GM19043 (cell line): ENCODE results near the gene UBASH3A.
A peak's percentile ranks its signal among the peaks of the same experiment; 100 is the strongest.
"Not testable (repeated sequence)": the region's sequence is repeated elsewhere in the genome, so short reads cannot be mapped to it uniquely, and the experiment has no call there.

Experiments used
- ATAC-seq: cut with Tn5 transposase; IDR thresholded peaks from one replicate; pipeline ENCODE4 v1.9.1; 2021; ENCODE audit warnings: low read depth; ENCODE audit not compliant: unreplicated experiment

The UBASH3A gene

GRCh38 chr21:42463861-42464515, 60.3 kb downstream of the UBASH3A start:
- no peak for ATAC-seq

GRCh38 chr21:42465008-42465802, 61.5 kb downstream of the UBASH3A start:
- ATAC-seq, result no peak

GRCh38 chr21:42465803-42466127, 62.1 kb downstream of the UBASH3A start:
- ATAC-seq, result no peak

- ATAC-seq, result no peak
Measured at GRCh38 chr21:42466700-42467099, 63.0 kb downstream of the UBASH3A start.

- ATAC-seq, result no peak
Measured at GRCh38 chr21:42467140-42467983, 63.7 kb downstream of the UBASH3A start.

GRCh38 chr21:42468491-42469131, 64.9 kb downstream of the UBASH3A start:
- no peak for ATAC-seq

GRCh38 chr21:42469272-42469671, 65.6 kb downstream of the UBASH3A start:
- peak; percentile 35 for ATAC-seq

- not testable (repeated sequence) for ATAC-seq
Measured at GRCh38 chr21:42469726-42470125, 66.0 kb downstream of the UBASH3A start.

GRCh38 chr21:42471206-42471605, 67.5 kb downstream of the UBASH3A start:
- ATAC-seq, result no peak

GRCh38 chr21:42471716-42472330, 68.1 kb downstream of the UBASH3A start:
- ATAC-seq, result no peak

- no peak for ATAC-seq
Measured at GRCh38 chr21:42472521-42472920, 68.8 kb downstream of the UBASH3A start.

- ATAC-seq, result no peak
Measured at GRCh38 chr21:42473498-42474042, 69.9 kb downstream of the UBASH3A start.

- no peak for ATAC-seq
Measured at GRCh38 chr21:42474043-42474831, 70.5 kb downstream of the UBASH3A start.

GRCh38 chr21:42475036-42475435, 71.3 kb downstream of the UBASH3A start:
- ATAC-seq, result no peak

GRCh38 chr21:42475526-42476387, 72.1 kb downstream of the UBASH3A start:
- ATAC-seq, result no peak

- ATAC-seq, result no peak
Measured at GRCh38 chr21:42476388-42477331, 73.0 kb downstream of the UBASH3A start.

GRCh38 chr21:42478504-42478903, 74.8 kb downstream of the UBASH3A start:
- ATAC-seq, result no peak
